Skeletal muscle satellite cell (primary cell): ENCODE data around the gene USH1G. TPM values are rescaled to one million over a fixed set of nuclear protein-coding genes. Genes with fewer than 3 reads are reported as not detected.
"Not testable (repeated sequence)": the region's sequence is repeated elsewhere in the genome, so short reads cannot be mapped to it uniquely, and the experiment has no call there.

Source experiments
- H3K27me3 ChIP-seq: 2 replicates; pipeline ENCODE4 v1.7.0; 2013; ENCODE audit warnings: low read length; ENCODE audit not compliant: control insufficient read depth, insufficient read depth
- H3K36me3 ChIP-seq: 2 replicates; pipeline ENCODE4 v1.7.0; 2013; ENCODE audit warnings: mild to moderate bottlenecking, control low read depth, low read length; ENCODE audit not compliant: insufficient read depth
- H3K4me1 ChIP-seq: 2 replicates; pipeline ENCODE4 v1.7.0; 2013; ENCODE audit warnings: low read length; ENCODE audit not compliant: control insufficient read depth, insufficient read depth
- H3K4me2 ChIP-seq: 2 replicates; pipeline ENCODE4 v1.7.0; 2013; ENCODE audit warnings: mild to moderate bottlenecking, low read length
- H3K4me3 ChIP-seq: 2 replicates; pipeline ENCODE4 v1.7.0; 2013; ENCODE audit warnings: low read length
- H3K9ac ChIP-seq: 2 replicates; pipeline ENCODE4 v1.7.0; 2013; ENCODE audit warnings: mild to moderate bottlenecking, low read depth, low read length, moderate library complexity
- H3K9me3 ChIP-seq: replicated peaks from 2 replicates; pipeline ENCODE4 v1.7.0; 2013; ENCODE audit warnings: mild to moderate bottlenecking, control low read depth, low read length
- total RNA-seq: library from RNA; depleted of rRNA; stranded (reverse); fragments of >200 nt; gene quantifications from 2 replicates; pipeline ENCODE4 v1.2.3, GENCODE V29; 2012; rRNA removed

Gene USH1G
- total RNA-seq: not detected in 2 replicates

- Histone ChIP-seq H3K4me3 (peak within 1 kb of the TSS; percentile 34), H3K27me3 (peaks cover 74% of the 10 kb centered on the region), H3K9ac (no peak within 1 kb of the TSS)
These were observed at the start of gene USH1G for GRCh38 chr17:74922694-74923537. USH1G (minus strand) TSS chr17:74923255; CDS start chr17:74923073, 182 bp downstream.

GRCh38 chr17:74972107-74972972 lies 49.3 kb upstream of the USH1G start, which contains the start of gene HID1:
HID1 (minus strand) TSS chr17:74972759; CDS start chr17:74972656, 103 bp downstream.
- peaks cover 7% of the 10 kb centered on the region for H3K4me1 ChIP-seq
- no peak within 1 kb of the TSS for H3K9ac ChIP-seq
- H3K4me3 ChIP-seq: peak within 1 kb of the TSS; percentile 65

More at GRCh38 chr17:74922694-74923537, at the start of gene USH1G:
- no peaks in the 10 kb centered on the region for H3K4me1 ChIP-seq
- H3K36me3 ChIP-seq: no peaks in the 10 kb centered on the region
- no peaks in the 10 kb centered on the region for H3K9me3 ChIP-seq
- peak within 1 kb of the TSS; percentile 71 for H3K4me2 ChIP-seq

GRCh38 chr17:74971842-74972106 lies 48.7 kb upstream of the USH1G start:
- Histone ChIP-seq H3K9me3 (no peaks in the 10 kb centered on the region), H3K4me1 (peaks cover 7% of the 10 kb centered on the region), H3K4me2 (peak overlapping the region; percentile 80), H3K4me3 (peak overlapping the region; percentile 65), H3K27me3 (peaks cover 34% of the 10 kb centered on the region), H3K36me3 (no peaks in the 10 kb centered on the region), H3K9ac (no peak overlapping the region)

More at GRCh38 chr17:74972107-74972972, 49.3 kb upstream of the USH1G start, which contains the start of gene HID1:
- Histone ChIP-seq H3K9me3 (no peaks in the 10 kb centered on the region), H3K4me2 (peak within 1 kb of the TSS; percentile 80), H3K27me3 (peaks cover 34% of the 10 kb centered on the region), H3K36me3 (no peaks in the 10 kb centered on the region)

- Histone ChIP-seq H3K4me2 (peak overlapping the region; percentile 80), H3K4me1 (peaks cover 7% of the 10 kb centered on the region), H3K36me3 (no peaks in the 10 kb centered on the region), H3K4me3 (no peak overlapping the region), H3K9me3 (no peaks in the 10 kb centered on the region), H3K9ac (no peak overlapping the region), H3K27me3 (peaks cover 34% of the 10 kb centered on the region)
These were observed 48.2 kb upstream of the USH1G start for GRCh38 chr17:74971069-74971841.

- Histone ChIP-seq H3K9ac (no peak overlapping the region), H3K4me2 (no peak overlapping the region), H3K9me3 (no peaks in the 10 kb centered on the region), H3K27me3 (peaks cover 31% of the 10 kb centered on the region), H3K4me3 (no peak overlapping the region), H3K4me1 (peaks cover 7% of the 10 kb centered on the region), H3K36me3 (no peaks in the 10 kb centered on the region)
These were observed 47.3 kb upstream of the USH1G start for GRCh38 chr17:74970395-74970794.

- not testable (repeated sequence) for H3K4me1 ChIP-seq, H3K36me3 ChIP-seq, H3K4me2 ChIP-seq, H3K9me3 ChIP-seq, H3K9ac ChIP-seq, H3K4me3 ChIP-seq
- peaks cover 35% of the 10 kb centered on the region for H3K27me3 ChIP-seq
These were observed 46.4 kb upstream of the USH1G start for GRCh38 chr17:74969501-74969900.

- Histone ChIP-seq H3K4me2 (no peak overlapping the region), H3K27me3 (peaks cover 31% of the 10 kb centered on the region), H3K9me3 (no peaks in the 10 kb centered on the region), H3K36me3 (no peaks in the 10 kb centered on the region), H3K4me3 (no peak overlapping the region), H3K9ac (no peak overlapping the region), H3K4me1 (peaks cover 7% of the 10 kb centered on the region)
These were observed 45.3 kb upstream of the USH1G start for GRCh38 chr17:74968361-74968780.

- H3K27me3 ChIP-seq: peaks cover 12% of the 10 kb centered on the region
- no peaks in the 10 kb centered on the region for H3K4me1 ChIP-seq
- no peak overlapping the region for H3K4me3 ChIP-seq
- no peaks in the 10 kb centered on the region for H3K9me3 ChIP-seq
- H3K9ac ChIP-seq: no peak overlapping the region
- no peaks in the 10 kb centered on the region for H3K36me3 ChIP-seq
- H3K4me2 ChIP-seq: no peak overlapping the region
These were observed 42.0 kb upstream of the USH1G start for GRCh38 chr17:74964988-74965622.

- Histone ChIP-seq H3K4me1 (no peaks in the 10 kb centered on the region), H3K4me2 (no peak overlapping the region), H3K9me3 (no peaks in the 10 kb centered on the region), H3K9ac (no peak overlapping the region), H3K27me3 (peaks cover 20% of the 10 kb centered on the region), H3K36me3 (no peaks in the 10 kb centered on the region), H3K4me3 (no peak overlapping the region)
These were observed 41.2 kb upstream of the USH1G start for GRCh38 chr17:74964246-74964761.

- Histone ChIP-seq H3K4me3 (no peak overlapping the region), H3K36me3 (no peaks in the 10 kb centered on the region), H3K4me1 (no peaks in the 10 kb centered on the region), H3K9me3 (no peaks in the 10 kb centered on the region), H3K27me3 (peaks cover 20% of the 10 kb centered on the region), H3K4me2 (no peak overlapping the region), H3K9ac (no peak overlapping the region)
These were observed 40.6 kb upstream of the USH1G start for GRCh38 chr17:74963656-74964055.
